NCI-H345 treated with DMSO at 0.1 percent for 48 hours (cell line): ENCODE results near the gene TRIM75.
"Not testable (repeated sequence)": the region's sequence is repeated elsewhere in the genome, so short reads cannot be mapped to it uniquely, and the experiment has no call there.

ENCODE experiments used
- DNase-seq: peaks from one replicate; lab custom pipeline; 2025; ENCODE audit not compliant: unreplicated experiment; lab: John Stamatoyannopoulos, UW

Gene TRIM75

DNA sequence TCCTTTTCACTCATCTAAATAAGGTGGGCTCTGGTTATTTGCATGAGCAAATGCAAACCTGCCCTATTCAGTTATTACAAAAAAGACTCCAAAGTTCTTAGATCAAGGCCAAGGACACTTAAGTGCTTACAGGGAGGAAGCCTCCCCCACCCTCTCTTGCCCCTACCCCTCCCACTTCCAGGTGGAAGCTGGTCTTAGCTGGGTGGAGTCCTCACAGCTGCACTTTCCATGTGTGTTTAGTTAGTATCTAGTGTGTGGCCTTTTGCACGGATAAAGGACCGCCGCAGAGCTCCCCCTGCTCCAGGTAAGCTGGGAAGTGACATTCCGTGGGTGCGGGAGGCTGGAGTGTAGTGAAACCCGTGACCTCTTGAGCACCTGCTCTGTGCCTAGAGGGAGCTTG lies at the start of gene TRIM75:
Gene TRIM75 (plus strand): TSS at position 222 of the 400 bp plus-strand sequence. CDS start 5,282 bp downstream, outside the sequence.
- DNase-seq = no peak

DNA sequence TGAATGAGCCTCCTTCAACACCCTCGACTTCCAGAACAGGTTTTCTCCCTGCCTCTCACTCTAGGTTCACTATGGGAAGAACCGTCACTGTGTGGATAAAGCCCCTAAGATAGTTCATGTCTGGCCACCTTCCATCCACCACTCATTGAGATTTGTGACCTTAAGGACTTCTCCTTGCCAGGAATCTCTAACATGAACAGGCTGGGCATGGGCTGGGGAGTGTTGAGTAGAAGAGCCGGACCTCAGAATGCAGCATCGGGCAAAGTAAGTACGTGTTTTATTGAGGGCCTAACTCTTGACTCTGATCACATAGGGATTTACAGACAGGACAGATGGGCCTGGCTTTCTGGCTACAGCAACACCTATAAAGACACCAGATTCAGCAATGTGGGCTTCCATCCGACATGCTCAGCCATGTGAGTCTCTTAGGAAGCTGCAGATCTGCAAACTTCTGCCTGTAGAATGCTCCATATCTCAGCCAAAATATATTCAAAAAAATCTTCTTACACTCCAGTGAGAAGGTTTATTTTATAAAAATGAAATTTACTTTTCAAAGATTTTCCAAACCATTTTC lies 48.2 kb upstream of the TRIM75 start:
- DNase-seq = no peak

DNA sequence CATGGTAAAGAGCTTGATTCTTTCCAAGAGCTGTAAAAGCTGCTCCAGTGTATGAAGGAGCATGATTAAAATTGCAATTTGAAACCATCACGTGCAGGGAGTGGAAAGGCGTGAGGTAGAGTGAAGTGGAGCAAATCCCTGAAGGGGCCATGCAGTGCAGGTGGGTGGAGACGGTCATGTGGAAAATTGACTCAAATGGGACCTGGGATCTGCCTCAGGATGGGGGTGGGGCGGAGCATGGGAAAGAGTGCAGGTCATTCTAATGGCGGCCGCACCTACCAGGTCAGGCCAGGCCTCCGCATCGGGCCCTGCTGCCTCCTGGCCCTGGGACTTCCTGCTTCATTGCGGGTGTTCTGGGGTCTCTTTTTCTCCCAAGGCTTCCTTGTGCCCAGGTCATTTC lies 47.2 kb upstream of the TRIM75 start:
- no peak for DNase-seq

DNA sequence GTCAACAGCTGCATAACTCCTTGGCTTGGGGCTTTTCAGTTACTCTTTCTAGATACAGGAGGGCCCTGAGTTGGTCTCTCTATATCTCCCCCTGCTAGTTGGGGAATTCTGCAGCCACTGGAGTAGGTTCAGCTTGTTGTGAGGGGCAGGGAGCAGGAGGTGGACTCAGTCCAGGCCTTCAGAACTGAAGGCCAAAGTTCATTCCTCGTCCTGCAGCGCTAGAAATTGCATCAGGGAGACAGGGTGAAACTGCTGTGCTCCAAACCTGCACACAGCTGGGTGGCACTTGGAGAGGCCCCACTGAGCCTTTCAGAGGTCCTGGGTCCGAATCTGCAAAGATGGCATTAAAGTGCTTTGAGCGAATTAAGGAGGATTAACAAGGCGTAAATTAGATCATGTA lies 46.8 kb upstream of the TRIM75 start:
- DNase-seq = no peak

DNA sequence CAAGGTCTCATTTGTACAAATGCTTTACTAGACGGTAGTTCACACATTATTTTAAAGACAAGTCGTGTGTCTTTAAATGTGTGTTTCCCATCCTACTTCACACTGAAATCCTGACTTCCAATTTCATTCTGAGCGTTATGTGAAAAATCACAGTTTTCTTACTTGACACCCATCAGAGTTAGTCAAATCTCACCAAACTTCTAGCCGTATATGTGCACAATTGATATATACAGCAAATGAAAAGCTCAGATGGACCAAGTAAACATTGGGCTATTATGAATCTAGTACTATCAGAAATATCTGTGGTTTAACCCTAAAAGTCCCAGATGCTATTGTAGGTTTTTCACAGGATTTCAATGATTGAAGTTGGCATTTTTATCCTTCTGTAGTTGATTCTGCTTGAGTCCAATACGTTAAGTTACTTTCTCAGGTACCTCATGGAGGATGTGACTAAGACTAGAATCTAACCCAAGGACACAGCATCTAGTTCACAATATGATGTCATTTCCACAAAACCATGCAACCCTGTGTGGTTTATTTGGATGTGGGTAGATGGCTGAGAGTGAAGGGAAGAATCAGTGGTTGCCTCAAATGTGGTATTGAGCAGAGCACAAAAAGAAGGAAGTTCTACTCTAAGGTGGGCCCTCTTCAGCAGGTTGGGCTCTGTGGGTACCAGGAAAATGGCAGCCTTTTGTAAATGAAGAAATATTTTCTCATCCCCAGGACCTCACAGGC lies 44.0 kb upstream of the TRIM75 start:
- DNase-seq = no peak

DNA sequence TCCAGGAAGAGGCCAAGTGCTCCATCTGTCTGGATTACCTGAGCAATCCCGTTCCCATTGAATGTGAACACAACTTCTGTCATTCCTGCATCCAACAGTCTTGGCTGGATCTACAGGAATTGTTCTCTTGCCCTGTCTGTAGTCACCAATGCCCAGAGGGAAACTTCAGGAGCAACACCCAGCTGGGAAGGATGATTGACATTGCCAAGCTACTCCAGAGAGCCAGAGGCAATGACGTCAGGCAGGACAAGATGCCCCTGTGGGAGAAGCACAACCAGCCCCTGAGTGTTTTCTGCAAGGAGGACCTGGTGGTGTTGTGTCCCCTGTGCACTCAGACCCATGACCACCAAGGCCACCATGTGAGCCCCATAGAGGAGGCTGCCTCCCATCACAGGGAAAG lies 43.2 kb upstream of the TRIM75 start:
- DNase-seq = no peak

DNA sequence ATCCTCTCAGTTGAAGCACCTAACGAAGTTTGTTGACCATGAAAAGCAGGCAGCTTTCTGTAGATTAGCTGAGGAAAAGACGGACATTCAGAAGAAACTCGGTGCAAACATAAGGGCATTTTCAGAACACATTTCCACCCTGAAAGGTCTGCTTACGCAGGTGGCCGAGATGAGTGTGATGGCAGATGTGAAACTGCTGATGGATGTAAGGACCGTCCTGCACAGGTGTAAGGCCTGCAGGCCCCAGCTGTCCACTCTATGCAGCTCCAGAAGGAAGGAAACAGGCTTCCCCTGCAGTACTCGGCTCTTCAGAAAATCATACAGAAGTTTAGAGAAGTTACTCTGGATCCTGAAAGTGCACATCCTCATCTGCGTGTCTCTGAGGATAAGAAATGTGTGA lies 42.7 kb upstream of the TRIM75 start:
- DNase-seq = no peak

DNA sequence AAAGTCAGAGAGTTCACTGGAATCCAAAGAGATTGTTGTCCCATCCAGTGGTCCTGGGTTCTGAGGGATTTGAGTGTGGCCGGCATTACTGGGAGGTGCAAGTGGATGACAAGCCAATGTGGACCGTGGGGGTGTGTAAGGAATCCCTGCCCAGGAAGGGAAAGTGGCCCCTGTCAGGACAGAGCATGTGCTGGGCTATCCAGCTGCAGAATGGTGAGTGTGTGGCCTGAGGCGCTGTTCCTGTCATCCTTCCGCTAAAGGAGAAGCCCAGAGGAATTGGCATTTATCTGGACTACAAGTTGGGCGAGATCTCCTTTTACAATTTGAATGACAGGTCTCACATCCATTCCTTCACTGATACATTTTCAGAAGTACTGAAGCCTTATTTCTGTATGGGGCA lies 42.3 kb upstream of the TRIM75 start:
- DNase-seq = no peak

DNA sequence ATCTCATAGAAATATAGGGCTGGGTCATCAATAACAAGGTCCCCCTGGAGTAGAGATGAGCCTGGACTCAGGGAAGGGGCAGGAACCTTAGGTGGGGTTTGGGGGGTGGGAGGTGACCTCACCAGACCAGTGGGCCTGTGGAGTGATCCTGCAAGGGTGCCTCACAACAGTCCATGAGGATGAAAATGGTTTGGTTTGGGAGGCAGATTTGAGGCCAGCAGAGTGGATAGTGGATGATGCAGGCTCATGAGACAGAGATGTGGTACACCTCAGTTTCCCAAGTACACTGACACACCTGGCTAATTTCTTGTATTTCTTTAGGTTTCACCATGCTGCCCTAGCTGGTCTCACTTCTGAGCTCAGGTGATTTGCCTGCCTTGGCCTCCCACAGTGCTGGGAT lies 40.0 kb upstream of the TRIM75 start:
- DNase-seq = no peak

DNA sequence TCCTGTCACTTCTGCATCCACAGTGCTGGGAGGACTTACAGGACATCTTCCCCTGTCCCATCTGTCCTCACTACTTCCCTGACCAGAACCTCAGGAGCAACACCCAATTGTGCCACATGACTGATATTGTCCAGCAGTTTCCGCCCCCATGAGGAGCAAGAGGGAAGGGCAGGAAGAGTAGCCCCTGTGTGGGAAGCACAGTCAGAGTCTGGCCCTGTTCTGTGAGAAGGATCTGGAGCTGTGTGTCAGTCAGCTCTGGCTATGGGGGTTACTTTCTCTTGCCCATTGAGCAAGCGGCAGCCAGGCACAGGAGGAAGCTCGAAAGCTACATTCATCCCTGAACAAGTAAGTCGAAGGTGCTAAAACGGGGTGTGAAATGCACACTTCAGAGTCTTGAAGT lies 36.7 kb upstream of the TRIM75 start:
- no peak for DNase-seq

DNA sequence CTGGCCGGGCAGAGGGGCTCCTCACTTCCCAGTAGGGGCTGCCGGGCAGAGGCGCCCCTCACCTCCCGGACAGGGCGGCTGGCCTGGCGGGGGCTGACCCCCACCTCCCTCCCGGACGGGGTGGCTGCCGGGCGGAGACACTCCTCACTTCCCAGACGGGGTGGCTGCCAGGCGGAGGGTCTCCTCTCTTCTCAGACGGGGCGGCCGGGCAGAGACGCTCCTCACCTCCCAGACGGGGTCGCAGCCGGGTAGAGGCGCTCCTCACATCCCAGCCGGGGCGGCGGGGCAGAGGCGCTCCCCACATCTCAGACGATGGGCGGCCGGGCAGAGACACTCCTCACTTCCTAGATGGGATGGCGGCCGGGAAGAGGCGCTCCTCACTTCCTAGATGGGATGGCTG lies 33.7 kb upstream of the TRIM75 start:
- not testable (repeated sequence) for DNase-seq

DNA sequence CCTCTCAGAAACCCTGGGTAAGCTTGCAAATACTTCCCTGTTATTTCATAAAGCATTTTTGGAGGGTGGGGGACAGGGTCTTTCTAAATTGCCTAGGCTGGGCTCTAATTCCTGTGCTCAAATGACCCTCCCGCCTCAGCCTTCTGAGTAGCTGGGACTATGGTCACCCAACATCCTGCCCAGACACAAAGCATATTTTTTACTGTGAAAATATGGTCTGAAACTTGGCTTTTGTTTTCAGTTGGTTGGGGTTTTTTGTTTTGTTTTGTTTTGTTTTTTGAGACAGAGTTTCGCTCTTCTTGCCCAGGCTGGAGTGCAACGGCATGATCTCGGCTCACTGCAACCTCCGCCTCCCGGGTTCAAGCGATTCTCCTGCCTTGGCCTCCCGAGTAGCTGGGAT lies 27.9 kb upstream of the TRIM75 start:
- DNase-seq = not testable (repeated sequence)

DNA sequence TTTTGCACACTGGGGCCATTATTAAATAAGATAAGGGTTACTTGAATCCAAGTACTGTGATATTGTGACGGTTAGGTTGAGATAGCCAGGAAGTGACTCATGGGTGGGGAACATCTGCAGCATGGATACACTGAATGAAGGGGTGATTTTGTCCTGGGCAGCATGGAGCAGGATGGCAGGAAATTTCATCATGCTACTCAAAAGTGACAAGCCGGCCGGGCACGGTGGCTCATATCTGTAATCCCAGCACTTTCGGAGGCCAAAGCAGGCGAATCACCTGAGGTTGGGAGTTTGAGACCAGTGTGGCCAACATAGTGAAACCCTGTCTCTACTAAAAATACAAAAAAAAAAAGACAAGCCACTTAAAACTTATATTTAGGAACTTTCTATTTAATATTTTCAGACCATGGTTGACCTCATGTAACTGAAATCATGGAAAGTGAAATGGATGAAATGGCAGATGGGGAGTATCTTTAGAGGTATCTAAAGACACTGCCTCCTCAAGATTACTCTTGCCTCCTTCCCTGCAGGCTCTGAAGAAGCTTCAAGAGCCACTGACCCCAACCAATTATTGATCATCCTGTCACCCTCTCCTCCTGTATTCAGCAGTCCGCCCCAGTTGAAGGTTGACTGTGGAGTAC lies 25.8 kb upstream of the TRIM75 start:
- no peak for DNase-seq

DNA sequence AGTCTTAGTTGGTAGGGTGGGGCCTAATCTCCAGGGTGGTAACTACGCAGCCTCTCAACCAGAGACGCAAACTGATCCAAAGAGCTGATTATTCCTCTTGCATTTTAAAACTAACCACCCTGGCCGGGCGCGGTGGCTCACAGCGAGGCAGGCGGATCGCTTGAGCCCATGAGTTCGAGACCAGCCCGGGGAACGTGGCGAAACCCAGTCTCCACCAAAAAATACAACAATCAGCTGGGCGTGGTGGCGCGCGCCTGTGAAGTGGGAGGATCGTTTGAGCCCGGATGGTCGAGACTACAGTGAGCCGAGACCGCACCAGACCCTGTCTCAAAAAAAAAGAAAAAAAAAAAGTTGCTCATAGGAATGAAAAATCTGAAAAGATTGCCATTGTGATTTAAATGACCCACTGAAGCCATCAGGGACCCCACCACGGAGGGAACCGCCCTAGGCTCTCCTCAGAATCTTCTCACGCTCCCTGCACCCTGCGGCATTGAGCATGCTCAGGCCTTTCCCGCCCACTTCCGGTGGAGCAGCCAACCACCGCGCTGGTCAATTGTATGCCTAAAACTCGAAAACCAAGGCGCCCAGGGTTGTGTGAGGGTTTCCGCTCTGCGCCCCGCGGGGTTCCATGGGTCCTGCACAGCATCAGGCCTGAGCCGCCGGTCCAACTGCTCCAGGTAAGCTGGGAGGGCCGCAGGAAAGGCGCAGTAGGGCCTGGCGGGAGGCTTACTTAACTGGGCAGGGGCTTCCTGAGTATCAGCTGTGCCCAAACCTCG lies 22.0 kb upstream of the TRIM75 start, which contains the start of gene TRIM60:
Gene TRIM60 (plus strand): TSS at position 564 of the 776 bp plus-strand sequence. CDS start 8,074 bp downstream, outside the sequence.
- no peak for DNase-seq

DNA sequence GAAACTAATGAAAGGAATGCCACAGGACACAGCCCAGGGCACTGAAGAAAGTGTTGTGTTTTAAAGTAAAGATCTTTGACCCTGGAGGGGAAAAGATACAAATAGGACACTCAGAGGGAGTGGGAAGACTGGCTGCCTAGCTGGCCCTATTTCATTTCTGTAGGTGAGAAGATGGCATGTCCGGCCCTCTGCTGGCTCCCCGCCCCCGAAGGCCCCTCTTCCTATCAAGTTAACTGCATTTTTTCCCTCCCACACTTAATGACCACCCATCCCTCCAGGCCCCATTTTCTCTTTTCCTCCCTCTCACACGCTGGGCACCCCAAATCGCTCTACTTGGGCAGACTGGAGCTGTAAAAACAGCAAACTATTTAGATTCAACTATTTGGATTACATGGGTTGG lies 5.5 kb upstream of the TRIM75 start:
- no peak for DNase-seq

DNA sequence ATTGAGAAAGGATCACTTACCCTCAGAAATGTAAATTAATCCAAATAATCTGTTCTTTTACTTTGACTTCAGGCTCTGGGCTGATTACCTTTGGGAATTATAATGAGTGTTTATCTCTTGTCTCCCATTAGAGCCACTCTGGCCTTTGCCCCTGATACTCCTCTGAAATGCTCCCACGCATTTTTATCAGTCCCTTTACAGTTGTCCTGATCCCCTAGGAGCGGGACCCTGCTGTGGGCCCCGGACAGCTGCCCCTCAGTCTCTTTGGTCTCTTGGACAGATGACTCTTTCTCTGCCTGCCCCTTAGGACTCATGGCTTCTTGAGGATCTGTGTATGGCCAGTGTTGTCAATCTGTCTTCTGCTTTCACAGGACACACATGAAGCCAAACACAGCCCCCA lies 1.0 kb upstream of the TRIM75 start:
- no peak for DNase-seq

DNA sequence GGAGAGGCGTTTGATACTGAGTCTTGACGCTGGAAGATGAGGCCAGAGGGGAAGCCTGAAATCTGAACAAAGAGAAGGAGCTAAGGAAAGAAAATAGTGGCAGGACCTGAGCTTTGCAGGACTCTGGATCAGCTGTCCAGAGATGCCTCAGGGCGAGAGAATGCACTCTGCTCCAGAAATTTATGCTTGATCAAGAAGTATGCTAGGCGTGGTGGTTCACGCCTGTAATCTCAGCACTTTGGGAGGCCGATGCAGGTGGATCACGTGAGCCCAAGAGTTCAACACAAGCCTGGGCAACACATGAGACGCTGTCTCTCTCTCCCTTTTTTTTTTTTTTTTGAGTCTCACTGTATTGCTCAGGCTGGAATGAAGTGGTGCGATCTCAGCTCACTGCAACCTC lies 1.9 kb downstream of the TRIM75 start:
- no peak for DNase-seq

DNA sequence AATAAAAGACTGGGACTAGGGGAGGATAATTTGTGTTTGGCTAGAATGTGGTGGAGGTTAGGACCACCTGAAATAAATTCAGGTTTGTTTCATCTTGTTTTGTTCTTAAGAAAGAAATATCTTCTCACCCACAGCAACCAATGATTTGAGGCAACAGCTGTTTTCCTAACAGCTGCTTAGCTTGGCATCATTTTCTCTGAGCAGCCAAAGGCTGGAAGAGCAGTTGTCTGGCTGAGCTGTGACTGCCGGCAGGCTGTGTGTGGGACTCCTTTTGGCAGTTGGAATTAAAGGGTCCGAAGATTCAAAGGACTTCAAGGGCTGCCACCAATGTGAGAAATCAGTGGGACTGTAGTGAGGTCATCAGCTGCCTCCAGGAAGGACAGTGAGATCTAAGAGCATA lies 5.0 kb downstream of the TRIM75 start:
- DNase-seq = no peak

DNA sequence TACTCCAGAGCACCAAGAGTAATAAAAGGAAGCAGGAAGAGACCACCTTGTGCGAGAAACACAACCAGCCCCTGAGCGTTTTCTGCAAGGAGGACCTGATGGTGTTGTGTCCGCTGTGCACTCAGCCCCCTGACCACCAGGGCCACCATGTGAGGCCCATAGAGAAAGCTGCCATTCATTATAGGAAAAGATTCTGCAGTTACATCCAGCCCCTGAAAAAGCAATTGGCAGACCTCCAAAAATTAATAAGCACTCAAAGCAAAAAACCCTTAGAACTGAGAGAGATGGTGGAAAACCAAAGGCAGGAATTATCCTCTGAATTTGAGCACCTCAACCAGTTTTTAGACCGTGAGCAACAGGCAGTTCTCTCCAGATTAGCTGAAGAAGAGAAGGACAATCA lies 5.7 kb downstream of the TRIM75 start:
- no peak for DNase-seq

DNA sequence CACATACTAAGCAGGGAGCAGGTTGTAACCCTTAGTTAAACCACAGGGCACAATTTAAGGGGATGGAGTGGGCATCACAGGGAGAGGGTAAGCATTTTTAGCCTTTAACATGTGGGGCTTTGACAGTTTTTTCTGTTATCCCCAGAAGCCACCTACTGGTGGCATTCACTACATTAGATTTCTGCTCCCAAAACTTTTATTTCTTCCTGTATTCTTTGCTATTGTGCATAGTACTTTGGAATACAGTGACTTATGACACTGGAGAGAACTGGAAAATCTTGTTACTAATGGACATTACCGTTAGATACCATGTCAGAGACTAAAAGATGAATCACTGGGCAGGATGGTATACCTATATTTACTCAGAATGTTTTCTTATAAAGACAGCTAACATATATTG lies 7.3 kb downstream of the TRIM75 start:
- no peak for DNase-seq

DNA sequence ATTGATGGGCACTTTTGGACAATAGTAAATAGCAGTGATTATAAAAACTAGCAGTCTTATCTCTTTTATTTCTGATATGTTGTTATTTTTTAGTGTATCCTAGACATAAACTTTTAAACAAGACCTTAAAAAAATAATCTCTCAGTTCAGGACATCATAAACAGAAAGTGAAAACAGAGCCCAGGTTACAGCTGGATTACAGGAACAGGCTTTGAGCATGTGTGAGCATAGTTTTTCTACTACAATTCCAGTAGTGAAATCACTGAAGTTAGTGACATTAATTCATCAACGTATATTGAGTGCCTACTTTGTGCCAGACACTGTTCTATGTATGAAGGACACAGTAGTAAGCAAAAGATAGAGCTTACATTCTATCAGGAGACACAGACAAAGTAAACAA lies 16.9 kb downstream of the TRIM75 start:
- DNase-seq = no peak

DNA sequence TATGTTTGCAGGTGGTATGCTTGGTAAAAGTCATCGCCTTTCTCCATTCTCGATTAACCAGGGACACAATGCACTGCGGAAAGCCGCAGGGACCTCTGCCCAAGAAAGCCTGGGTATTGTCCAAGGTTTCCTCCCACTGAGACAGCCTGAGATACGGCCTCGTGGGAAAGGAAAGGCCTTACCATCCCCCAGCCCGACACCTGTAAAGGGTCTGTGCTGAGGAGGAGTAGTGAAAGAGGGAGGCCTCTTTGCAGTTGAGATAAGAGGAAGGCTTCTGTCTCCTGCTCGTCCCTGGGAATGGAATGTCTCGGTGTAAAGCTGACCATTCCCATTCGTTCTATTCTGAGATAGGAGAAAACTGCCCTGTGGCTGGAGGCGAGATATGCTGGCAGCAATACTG lies 19.7 kb downstream of the TRIM75 start:
- not testable (repeated sequence) for DNase-seq
